WTC11 (cell line): ENCODE measurements around the gene NXPH3. TPM values are rescaled to one million over a fixed set of nuclear protein-coding genes. Genes with fewer than 3 reads are reported as not detected.

Experiments
- ATAC-seq: fragments of 200-7000 bp; cut with Tn5 transposase; 2 replicates; pipeline ENCODE4 v1.10.0; 2021; ENCODE audit warnings: mild to moderate bottlenecking, moderate library complexity
- Bru-seq: library from RNA; stranded (reverse); fragments of 400-500 nt; gene quantifications from one replicate; lab custom pipeline; 2021; lab: Mats Ljungman, UMichigan
- CTCF ChIA-PET: fragments of 300-600 bp; sonication (Branson Sonifier 250); formaldehyde crosslinking; loops from one replicate; lab custom pipeline; 2021; ENCODE audit warnings: antibody characterized with exemption; lab: Charles Lee
- POLR2A ChIA-PET: fragments of 350-600 bp; sonication (Branson Sonifier 250); formaldehyde crosslinking; loops from one replicate; lab custom pipeline; 2021; ENCODE audit warnings: antibody characterized with exemption; lab: Charles Lee
- DNase-seq: peaks from one replicate; pipeline ENCODE4 v3.0.0; 2021; ENCODE audit warnings: low spot score
- H3K27ac Mint-ChIP-seq: 2 replicates; pipeline ENCODE4 v1.8.0; 2021; ENCODE audit warnings: mixed read lengths
- H3K27me3 Mint-ChIP-seq: 2 replicates; pipeline ENCODE4 v1.8.0; 2021; ENCODE audit warnings: low read depth, mild to moderate bottlenecking, moderate library complexity, mixed read lengths
- H3K36me3 Mint-ChIP-seq: 2 replicates; pipeline ENCODE4 v1.8.0; 2021; ENCODE audit warnings: mixed read lengths
- H3K4me1 Mint-ChIP-seq: 2 replicates; pipeline ENCODE4 v1.8.0; 2022; ENCODE audit warnings: mixed read lengths
- H3K4me3 Mint-ChIP-seq: 2 replicates; pipeline ENCODE4 v1.8.0; 2021; ENCODE audit warnings: mild to moderate bottlenecking, moderate library complexity, mixed read lengths
- H3K9me3 Mint-ChIP-seq: 2 replicates; pipeline ENCODE4 v1.8.0; 2021; ENCODE audit warnings: mixed read lengths
- CREM ChIP-seq: sonication (generic); formaldehyde crosslinking; IDR thresholded peaks from 2 replicates; pipeline ENCODE4 v1.8.1; 2022; ENCODE audit warnings: mild to moderate bottlenecking, missing genetic modification reagents, moderate library complexity
- ELF4 ChIP-seq: sonication (generic); formaldehyde crosslinking; IDR thresholded peaks from 2 replicates; pipeline ENCODE4 v1.8.1; 2022; ENCODE audit warnings: low read depth, mild to moderate bottlenecking, moderate library complexity, missing genetic modification reagents
- ESRRA ChIP-seq: sonication (generic); formaldehyde crosslinking; IDR thresholded peaks from 2 replicates; pipeline ENCODE4 v1.8.1; 2022; ENCODE audit warnings: mild to moderate bottlenecking, missing genetic modification reagents, borderline replicate concordance
- GABPB1 ChIP-seq: sonication (generic); formaldehyde crosslinking; IDR thresholded peaks from 2 replicates; pipeline ENCODE4 v1.8.1; 2023; ENCODE audit warnings: mild to moderate bottlenecking, missing genetic modification reagents
- IRF2 ChIP-seq: sonication (generic); formaldehyde crosslinking; IDR thresholded peaks from 2 replicates; pipeline ENCODE4 v1.8.0; 2022; ENCODE audit warnings: low read depth, missing genetic modification reagents, borderline replicate concordance
- KAT7 ChIP-seq: sonication (generic); formaldehyde crosslinking; IDR thresholded peaks from 2 replicates; pipeline ENCODE4 v1.8.1; 2023; ENCODE audit warnings: missing genetic modification reagents, mild to moderate bottlenecking, borderline replicate concordance
- NFE2L1 ChIP-seq: sonication (generic); formaldehyde crosslinking; IDR thresholded peaks from 2 replicates; pipeline ENCODE4 v1.8.1; 2023; ENCODE audit warnings: missing genetic modification reagents
- NR3C1 ChIP-seq: sonication (generic); formaldehyde crosslinking; conservative IDR thresholded peaks from 2 replicates; pipeline ENCODE4 v1.8.1; 2023; ENCODE audit warnings: low read depth, mild to moderate bottlenecking, missing genetic modification reagents
- PRRX2 ChIP-seq: fragments of 250-450 bp; sonication (Bioruptor Pico); IDR thresholded peaks from 2 replicates; pipeline ENCODE4 v1.8.0; 2021; ENCODE audit warnings: mild to moderate bottlenecking
- SOX15 ChIP-seq: fragments of 250-450 bp; sonication (Bioruptor Pico); IDR thresholded peaks from 2 replicates; pipeline ENCODE4 v1.9.0; 2021; ENCODE audit warnings: mild to moderate bottlenecking
- ZNF232 ChIP-seq: sonication (generic); formaldehyde crosslinking; IDR thresholded peaks from 2 replicates; pipeline ENCODE4 v1.8.0; 2022; ENCODE audit warnings: mild to moderate bottlenecking, missing genetic modification reagents
- ZNF423 ChIP-seq: fragments of 250-450 bp; sonication (Bioruptor Pico); IDR thresholded peaks from 2 replicates; pipeline ENCODE4 v2.1.2; 2022; ENCODE audit warnings: mild to moderate bottlenecking, moderate library complexity
- long read RNA-seq, 3 experiments: library from RNA in 1 of 3; library from capped mRNA in 1 of 3; library from polyadenylated mRNA in 1 of 3; unstranded in 2 of 3; stranded (forward) in 1 of 3; transcript quantifications; one replicate each; pipeline ENCODE4 v2.0.0, GENCODE V29; 2021
- total RNA-seq: library from RNA; stranded (reverse); gene quantifications from 3 replicates; pipeline ENCODE4 v1.2.3, GENCODE V29; 2021
- TF ChIP-seq, protein P1 (sequence below): sonication (generic); formaldehyde crosslinking; IDR thresholded peaks from 2 replicates; pipeline ENCODE4 v1.8.1; 2022; ENCODE audit warnings: mild to moderate bottlenecking, moderate library complexity, missing genetic modification reagents
- TF ChIP-seq, protein P2 (sequence below): sonication (generic); formaldehyde crosslinking; IDR thresholded peaks from 2 replicates; pipeline ENCODE4 v1.8.1; 2023; ENCODE audit warnings: mild to moderate bottlenecking, moderate library complexity, missing genetic modification reagents
- TF ChIP-seq, protein P3 (sequence below): fragments of 200-600 bp; IDR thresholded peaks from 2 replicates; pipeline ENCODE4 v1.8.0; 2022; ENCODE audit warnings: antibody characterized with exemption
- TF ChIP-seq, protein P4 (sequence below): sonication (generic); formaldehyde crosslinking; IDR thresholded peaks from 2 replicates; pipeline ENCODE4 v1.8.0; 2022; ENCODE audit warnings: mild to moderate bottlenecking, missing genetic modification reagents
- TF ChIP-seq, protein P5 (sequence below): sonication (generic); formaldehyde crosslinking; IDR thresholded peaks from 2 replicates; pipeline ENCODE4 v1.8.1; 2022; ENCODE audit warnings: missing genetic modification reagents, borderline replicate concordance
- TF ChIP-seq, protein P6 (sequence below): fragments of 250-450 bp; sonication (Bioruptor Pico); IDR thresholded peaks from 2 replicates; pipeline ENCODE4 v1.9.0; 2021; ENCODE audit warnings: mild to moderate bottlenecking, borderline replicate concordance
- TF ChIP-seq, protein P7 (sequence below): sonication (generic); formaldehyde crosslinking; IDR thresholded peaks from 2 replicates; pipeline ENCODE4 v1.8.0; 2022; ENCODE audit warnings: mild to moderate bottlenecking, missing genetic modification reagents

NXPH3 gene
- total RNA-seq (2.3 to 3.4 TPM (median 2.4 TPM) in 3 replicates), Bru-seq, nascent RNA (percentile 35 among the genes with signal in this experiment)
- long read RNA-seq, experiment 1, partial matches to known transcripts, result 0 of 1 reads
- long read RNA-seq, experiment 1, other reads (novel, unspliced or antisense), result 1 of 1 reads
- long read RNA-seq, experiment 2, full-length matches to known transcripts, result 1 of 1 reads
- long read RNA-seq, experiment 2, partial matches to known transcripts, result 0 of 1 reads
- long read RNA-seq, experiment 2, other reads (novel, unspliced or antisense), result 0 of 1 reads
- long read RNA-seq, experiment 3, full-length matches to known transcripts, result 2 of 2 reads
- long read RNA-seq, experiment 3, partial matches to known transcripts, result 0 of 2 reads
- long read RNA-seq, experiment 3, other reads (novel, unspliced or antisense), result 0 of 2 reads

DNA sequence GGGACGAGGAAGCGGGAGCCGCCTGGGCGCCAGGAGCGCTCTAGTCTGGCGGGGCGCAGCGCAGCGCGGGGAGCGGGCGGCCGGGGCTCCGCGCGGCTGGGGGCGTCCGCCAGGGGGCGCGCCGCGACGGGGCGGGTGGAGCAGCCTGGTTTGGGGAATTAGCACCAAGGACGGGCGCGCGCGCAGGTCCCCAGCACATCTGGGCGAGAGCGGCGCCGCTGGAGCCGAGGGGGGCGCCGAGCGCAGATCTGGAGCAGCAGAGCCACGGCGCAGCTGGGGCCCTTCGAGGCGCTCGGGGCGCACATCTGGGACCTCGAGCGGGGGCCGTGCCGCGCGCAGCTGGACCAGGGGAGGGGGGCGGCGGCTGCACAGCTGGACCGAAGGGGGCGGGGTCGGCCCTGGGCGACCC is at the start of gene NXPH3:
Gene NXPH3, plus strand, starts transcription at position 193 of the 409 bp plus-strand sequence. CDS start 349 bp downstream, outside the sequence.
- H3K4me1 Mint-ChIP-seq, result peaks cover 35% of the 10 kb centered on the region
- POLR2A ChIA-PET, result interaction anchor here (1.0 kb wide), 1 partner anchor 102 kb away, joined by 5 read pairs; the partner anchor contains the start of gene SPOP
- TF ChIP-seq ZNF423 (CRISPR knock-in tag) (0 out of 2 replicates have a peak, but pooled peaks have one; percentile 15), PRRX2 (CRISPR knock-in tag) (0 out of 2 replicates have a peak, but pooled peaks have one; percentile 26), NR3C1 (CRISPR knock-in tag) (peak; percentile 32; the same call in 1 of the 2 replicates), KAT7 (CRISPR knock-in tag) (peak; percentile 12; the same call in 1 of the 2 replicates), CREM (CRISPR knock-in tag) (0 out of 2 replicates have a peak, but pooled peaks have one; percentile 13), GABPB1 (CRISPR knock-in tag) (no peak)
- TF ChIP-seq, protein P1, sequence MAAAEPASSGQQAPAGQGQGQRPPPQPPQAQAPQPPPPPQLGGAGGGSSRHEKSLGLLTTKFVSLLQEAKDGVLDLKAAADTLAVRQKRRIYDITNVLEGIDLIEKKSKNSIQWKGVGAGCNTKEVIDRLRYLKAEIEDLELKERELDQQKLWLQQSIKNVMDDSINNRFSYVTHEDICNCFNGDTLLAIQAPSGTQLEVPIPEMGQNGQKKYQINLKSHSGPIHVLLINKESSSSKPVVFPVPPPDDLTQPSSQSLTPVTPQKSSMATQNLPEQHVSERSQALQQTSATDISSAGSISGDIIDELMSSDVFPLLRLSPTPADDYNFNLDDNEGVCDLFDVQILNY (CRISPR knock-in tag), result peak; percentile 59; the same call in 1 of the 2 replicates
- TF ChIP-seq, protein P2, sequence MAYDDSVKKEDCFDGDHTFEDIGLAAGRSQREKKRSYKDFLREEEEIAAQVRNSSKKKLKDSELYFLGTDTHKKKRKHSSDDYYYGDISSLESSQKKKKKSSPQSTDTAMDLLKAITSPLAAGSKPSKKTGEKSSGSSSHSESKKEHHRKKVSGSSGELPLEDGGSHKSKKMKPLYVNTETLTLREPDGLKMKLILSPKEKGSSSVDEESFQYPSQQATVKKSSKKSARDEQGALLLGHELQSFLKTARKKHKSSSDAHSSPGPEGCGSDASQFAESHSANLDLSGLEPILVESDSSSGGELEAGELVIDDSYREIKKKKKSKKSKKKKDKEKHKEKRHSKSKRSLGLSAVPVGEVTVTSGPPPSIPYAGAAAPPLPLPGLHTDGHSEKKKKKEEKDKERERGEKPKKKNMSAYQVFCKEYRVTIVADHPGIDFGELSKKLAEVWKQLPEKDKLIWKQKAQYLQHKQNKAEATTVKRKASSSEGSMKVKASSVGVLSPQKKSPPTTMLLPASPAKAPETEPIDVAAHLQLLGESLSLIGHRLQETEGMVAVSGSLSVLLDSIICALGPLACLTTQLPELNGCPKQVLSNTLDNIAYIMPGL, result peak; percentile 40
- TF ChIP-seq, protein P3, sequence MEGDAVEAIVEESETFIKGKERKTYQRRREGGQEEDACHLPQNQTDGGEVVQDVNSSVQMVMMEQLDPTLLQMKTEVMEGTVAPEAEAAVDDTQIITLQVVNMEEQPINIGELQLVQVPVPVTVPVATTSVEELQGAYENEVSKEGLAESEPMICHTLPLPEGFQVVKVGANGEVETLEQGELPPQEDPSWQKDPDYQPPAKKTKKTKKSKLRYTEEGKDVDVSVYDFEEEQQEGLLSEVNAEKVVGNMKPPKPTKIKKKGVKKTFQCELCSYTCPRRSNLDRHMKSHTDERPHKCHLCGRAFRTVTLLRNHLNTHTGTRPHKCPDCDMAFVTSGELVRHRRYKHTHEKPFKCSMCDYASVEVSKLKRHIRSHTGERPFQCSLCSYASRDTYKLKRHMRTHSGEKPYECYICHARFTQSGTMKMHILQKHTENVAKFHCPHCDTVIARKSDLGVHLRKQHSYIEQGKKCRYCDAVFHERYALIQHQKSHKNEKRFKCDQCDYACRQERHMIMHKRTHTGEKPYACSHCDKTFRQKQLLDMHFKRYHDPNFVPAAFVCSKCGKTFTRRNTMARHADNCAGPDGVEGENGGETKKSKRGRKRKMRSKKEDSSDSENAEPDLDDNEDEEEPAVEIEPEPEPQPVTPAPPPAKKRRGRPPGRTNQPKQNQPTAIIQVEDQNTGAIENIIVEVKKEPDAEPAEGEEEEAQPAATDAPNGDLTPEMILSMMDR, result peak; percentile 72
- TF ChIP-seq, protein P4, sequence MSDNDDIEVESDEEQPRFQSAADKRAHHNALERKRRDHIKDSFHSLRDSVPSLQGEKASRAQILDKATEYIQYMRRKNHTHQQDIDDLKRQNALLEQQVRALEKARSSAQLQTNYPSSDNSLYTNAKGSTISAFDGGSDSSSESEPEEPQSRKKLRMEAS (CRISPR knock-in tag), result peak; percentile 46; the same call in 1 of the 2 replicates
- TF ChIP-seq, protein P5, sequence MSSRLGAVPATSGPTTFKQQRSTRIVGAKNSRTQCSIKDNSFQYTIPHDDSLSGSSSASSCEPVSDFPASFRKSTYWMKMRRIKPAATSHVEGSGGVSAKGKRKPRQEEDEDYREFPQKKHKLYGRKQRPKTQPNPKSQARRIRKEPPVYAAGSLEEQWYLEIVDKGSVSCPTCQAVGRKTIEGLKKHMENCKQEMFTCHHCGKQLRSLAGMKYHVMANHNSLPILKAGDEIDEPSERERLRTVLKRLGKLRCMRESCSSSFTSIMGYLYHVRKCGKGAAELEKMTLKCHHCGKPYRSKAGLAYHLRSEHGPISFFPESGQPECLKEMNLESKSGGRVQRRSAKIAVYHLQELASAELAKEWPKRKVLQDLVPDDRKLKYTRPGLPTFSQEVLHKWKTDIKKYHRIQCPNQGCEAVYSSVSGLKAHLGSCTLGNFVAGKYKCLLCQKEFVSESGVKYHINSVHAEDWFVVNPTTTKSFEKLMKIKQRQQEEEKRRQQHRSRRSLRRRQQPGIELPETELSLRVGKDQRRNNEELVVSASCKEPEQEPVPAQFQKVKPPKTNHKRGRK (CRISPR knock-in tag), result no peak
- no peak within 1 kb of the TSS; the same call in 1 of the 2 replicates for H3K27ac Mint-ChIP-seq
- CTCF ChIA-PET, result interaction anchor here (0.7 to 3.2 kb wide), 15 partner anchors 9 to 412 kb away, joined by 3 to 10 read pairs (median 4); partner anchors contain the start of genes SLC35B1 and SPOP
- H3K9me3 Mint-ChIP-seq, result no peaks in the 10 kb centered on the region
- peaks cover 39% of the 10 kb centered on the region for H3K27me3 Mint-ChIP-seq
- H3K4me3 Mint-ChIP-seq, result peak within 1 kb of the TSS; percentile 89
- no peaks in the 10 kb centered on the region for H3K36me3 Mint-ChIP-seq
- peak; percentile 87 for DNase-seq
- ATAC-seq, result peak; percentile 62

DNA sequence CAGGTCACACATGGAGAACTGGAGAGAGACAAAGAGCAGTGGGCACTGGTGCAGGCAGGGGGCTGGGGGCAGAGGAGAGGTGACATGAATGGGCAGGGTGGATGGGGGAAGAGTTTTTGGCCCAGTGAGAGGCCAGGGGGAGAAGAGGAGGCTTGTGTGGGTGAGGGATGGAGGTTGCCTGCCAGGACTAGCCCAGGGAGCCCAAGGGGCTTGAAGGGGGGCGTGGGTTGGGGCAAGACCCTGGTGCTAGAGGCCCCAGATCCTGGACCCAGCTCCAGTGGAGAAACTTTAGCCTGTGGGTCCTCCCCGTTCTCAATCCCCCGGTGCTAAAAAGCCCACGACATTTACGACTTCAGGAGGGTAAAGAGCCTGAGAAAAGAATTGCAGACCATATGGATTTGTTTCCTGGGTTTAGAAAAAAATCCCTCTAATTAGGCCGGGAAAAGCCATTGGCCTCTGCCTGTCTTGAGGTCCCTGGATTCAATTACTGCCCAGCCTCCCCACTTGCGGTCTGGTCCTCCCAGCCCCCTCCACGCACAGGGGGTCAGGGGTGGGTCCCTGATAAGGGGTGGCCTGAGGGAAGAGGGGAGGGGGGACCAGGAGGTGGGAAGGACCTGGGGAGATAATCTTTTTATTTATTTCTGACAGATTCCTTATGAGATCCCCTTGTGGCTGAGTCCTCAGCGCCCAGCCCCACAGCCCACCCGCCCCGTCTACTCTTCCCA is 47.6 kb upstream of the NXPH3 start:
- Mint-ChIP-seq H3K4me3 (no peak overlapping the region), H3K27ac (no peak overlapping the region), H3K9me3 (no peaks in the 10 kb centered on the region), H3K36me3 (no peaks in the 10 kb centered on the region), H3K27me3 (no peaks in the 10 kb centered on the region; the same call in 1 of the 2 replicates), H3K4me1 (peaks cover 3% of the 10 kb centered on the region; the same call in 1 of the 2 replicates)
- ATAC-seq (no peak), DNase-seq (peak; percentile 4)
- ChIA-PET CTCF (interaction anchor here (0.6 to 1.9 kb wide), 4 partner anchors 28 to 149 kb away, joined by 3 to 9 read pairs (median 6); no protein-coding TSS in a partner anchor), POLR2A (no interaction called here)
- TF ChIP-seq ESRRA (no peak), KAT7 (CRISPR knock-in tag) (no peak), NFE2L1 (CRISPR knock-in tag) (no peak), IRF2 (CRISPR knock-in tag) (no peak), SOX15 (CRISPR knock-in tag) (no peak), CREM (CRISPR knock-in tag) (no peak), ZNF232 (no peak), ELF4 (no peak)
- TF ChIP-seq, protein P6, sequence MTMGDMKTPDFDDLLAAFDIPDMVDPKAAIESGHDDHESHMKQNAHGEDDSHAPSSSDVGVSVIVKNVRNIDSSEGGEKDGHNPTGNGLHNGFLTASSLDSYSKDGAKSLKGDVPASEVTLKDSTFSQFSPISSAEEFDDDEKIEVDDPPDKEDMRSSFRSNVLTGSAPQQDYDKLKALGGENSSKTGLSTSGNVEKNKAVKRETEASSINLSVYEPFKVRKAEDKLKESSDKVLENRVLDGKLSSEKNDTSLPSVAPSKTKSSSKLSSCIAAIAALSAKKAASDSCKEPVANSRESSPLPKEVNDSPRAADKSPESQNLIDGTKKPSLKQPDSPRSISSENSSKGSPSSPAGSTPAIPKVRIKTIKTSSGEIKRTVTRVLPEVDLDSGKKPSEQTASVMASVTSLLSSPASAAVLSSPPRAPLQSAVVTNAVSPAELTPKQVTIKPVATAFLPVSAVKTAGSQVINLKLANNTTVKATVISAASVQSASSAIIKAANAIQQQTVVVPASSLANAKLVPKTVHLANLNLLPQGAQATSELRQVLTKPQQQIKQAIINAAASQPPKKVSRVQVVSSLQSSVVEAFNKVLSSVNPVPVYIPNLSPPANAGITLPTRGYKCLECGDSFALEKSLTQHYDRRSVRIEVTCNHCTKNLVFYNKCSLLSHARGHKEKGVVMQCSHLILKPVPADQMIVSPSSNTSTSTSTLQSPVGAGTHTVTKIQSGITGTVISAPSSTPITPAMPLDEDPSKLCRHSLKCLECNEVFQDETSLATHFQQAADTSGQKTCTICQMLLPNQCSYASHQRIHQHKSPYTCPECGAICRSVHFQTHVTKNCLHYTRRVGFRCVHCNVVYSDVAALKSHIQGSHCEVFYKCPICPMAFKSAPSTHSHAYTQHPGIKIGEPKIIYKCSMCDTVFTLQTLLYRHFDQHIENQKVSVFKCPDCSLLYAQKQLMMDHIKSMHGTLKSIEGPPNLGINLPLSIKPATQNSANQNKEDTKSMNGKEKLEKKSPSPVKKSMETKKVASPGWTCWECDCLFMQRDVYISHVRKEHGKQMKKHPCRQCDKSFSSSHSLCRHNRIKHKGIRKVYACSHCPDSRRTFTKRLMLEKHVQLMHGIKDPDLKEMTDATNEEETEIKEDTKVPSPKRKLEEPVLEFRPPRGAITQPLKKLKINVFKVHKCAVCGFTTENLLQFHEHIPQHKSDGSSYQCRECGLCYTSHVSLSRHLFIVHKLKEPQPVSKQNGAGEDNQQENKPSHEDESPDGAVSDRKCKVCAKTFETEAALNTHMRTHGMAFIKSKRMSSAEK (CRISPR knock-in tag), result no peak
- TF ChIP-seq, protein P7, sequence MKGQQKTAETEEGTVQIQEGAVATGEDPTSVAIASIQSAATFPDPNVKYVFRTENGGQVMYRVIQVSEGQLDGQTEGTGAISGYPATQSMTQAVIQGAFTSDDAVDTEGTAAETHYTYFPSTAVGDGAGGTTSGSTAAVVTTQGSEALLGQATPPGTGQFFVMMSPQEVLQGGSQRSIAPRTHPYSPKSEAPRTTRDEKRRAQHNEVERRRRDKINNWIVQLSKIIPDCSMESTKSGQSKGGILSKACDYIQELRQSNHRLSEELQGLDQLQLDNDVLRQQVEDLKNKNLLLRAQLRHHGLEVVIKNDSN (CRISPR knock-in tag), result no peak
